Loucy (cell line): ENCODE results near the gene MYO3B.

Source experiments
- H2AFZ ChIP-seq: fragments of 200-600 bp; sonication (generic); 2 replicates; pipeline ENCODE4 v1.6.0; 2016; ENCODE audit warnings: antibody characterized with exemption, mild to moderate bottlenecking, low read length, moderate library complexity
- H3F3A ChIP-seq: fragments of 200-600 bp; 2 replicates; pipeline ENCODE4 v1.6.0; 2016; ENCODE audit warnings: antibody characterized with exemption, low read depth, mild to moderate bottlenecking
- H3K27me3 ChIP-seq: fragments of 200-600 bp; sonication (generic); 2 replicates; pipeline ENCODE4 v1.6.1; 2014; ENCODE audit warnings: low read length, mild to moderate bottlenecking; ENCODE audit not compliant: insufficient read depth, poor library complexity, severe bottlenecking
- H3K36me3 ChIP-seq: fragments of 200-600 bp; sonication (generic); 2 replicates; pipeline ENCODE4 v1.6.1; 2016; ENCODE audit warnings: low read length; ENCODE audit not compliant: insufficient read depth
- H3K4me1 ChIP-seq: fragments of 200-600 bp; sonication (generic); 2 replicates; pipeline ENCODE4 v1.5.1; 2014; ENCODE audit warnings: low read length, mild to moderate bottlenecking; ENCODE audit not compliant: insufficient read depth, poor library complexity, severe bottlenecking
- H3K4me2 ChIP-seq: fragments of 200-600 bp; sonication (generic); 2 replicates; pipeline ENCODE4 v1.6.0; 2014; ENCODE audit warnings: antibody characterized with exemption, low read length, low read depth, mild to moderate bottlenecking; ENCODE audit not compliant: poor library complexity, severe bottlenecking
- H3K4me3 ChIP-seq: fragments of 200-600 bp; sonication (generic); 2 replicates; pipeline ENCODE4 v1.5.1; 2014; ENCODE audit warnings: low read length, mild to moderate bottlenecking, mixed read lengths; ENCODE audit not compliant: poor library complexity, severe bottlenecking
- H3K79me2 ChIP-seq: fragments of 200-600 bp; sonication (generic); 2 replicates; pipeline ENCODE4 v1.6.1; 2014; ENCODE audit warnings: low read length; ENCODE audit not compliant: insufficient read depth
- H3K9ac ChIP-seq: fragments of 200-600 bp; sonication (generic); 2 replicates; pipeline ENCODE4 v1.6.0; 2014; ENCODE audit warnings: mild to moderate bottlenecking, low read depth, low read length, moderate library complexity; ENCODE audit not compliant: poor library complexity, severe bottlenecking
- H3K9me2 ChIP-seq: fragments of 200-600 bp; sonication (generic); replicated peaks from 2 replicates; pipeline ENCODE4 v1.6.1; 2016; ENCODE audit warnings: low read depth, low read length, mixed read lengths
- H3K9me3 ChIP-seq: fragments of 200-600 bp; sonication (generic); 2 replicates; pipeline ENCODE4 v1.6.1; 2014; ENCODE audit warnings: mild to moderate bottlenecking, antibody characterized with exemption, low read length, low read depth; ENCODE audit not compliant: insufficient read depth
- H4K20me1 ChIP-seq: fragments of 200-600 bp; sonication (generic); 2 replicates; pipeline ENCODE4 v1.6.0; 2014; ENCODE audit warnings: antibody characterized with exemption, low read length, mild to moderate bottlenecking; ENCODE audit not compliant: insufficient read depth, poor library complexity, severe bottlenecking
- CTCF ChIP-seq: fragments of 200-600 bp; sonication (generic); conservative IDR thresholded peaks from 2 replicates; pipeline ENCODE4 v1.5.1; 2014; ENCODE audit warnings: mild to moderate bottlenecking, antibody characterized with exemption, low read length
- EZH2phosphoT487 ChIP-seq: fragments of 200-600 bp; IDR thresholded peaks from 2 replicates; pipeline ENCODE4 v1.6.1; 2018; ENCODE audit warnings: antibody characterized with exemption, mild to moderate bottlenecking, moderate library complexity, borderline replicate concordance

Gene MYO3B

GRCh38 chr2:170140561-170140960 lies 37.4 kb upstream of the MYO3B start:
- Histone ChIP-seq H3K79me2 (no peaks in the 10 kb centered on the region), H3F3A (0 out of 2 replicates have a peak, but pooled peaks cover 3% of the 10 kb centered on the region), H3K9ac (no peak overlapping the region), H3K27me3 (no peaks in the 10 kb centered on the region), H2AFZ (no peak overlapping the region), H3K4me3 (no peak overlapping the region), H4K20me1 (no peaks in the 10 kb centered on the region), H3K4me1 (peaks cover 52% of the 10 kb centered on the region), H3K9me2 (no peaks in the 10 kb centered on the region), H3K9me3 (no peaks in the 10 kb centered on the region), H3K36me3 (no peaks in the 10 kb centered on the region), H3K4me2 (no peak overlapping the region)
- TF ChIP-seq CTCF (no peak), EZH2phosphoT487 (no peak)

GRCh38 chr2:170141865-170142264 lies 36.1 kb upstream of the MYO3B start:
- Histone ChIP-seq H3K9me3 (no peaks in the 10 kb centered on the region), H2AFZ (no peak overlapping the region), H3K27me3 (no peaks in the 10 kb centered on the region), H3K79me2 (no peaks in the 10 kb centered on the region), H3F3A (0 out of 2 replicates have a peak, but pooled peaks cover 3% of the 10 kb centered on the region), H3K9ac (no peak overlapping the region), H3K4me1 (peaks cover 49% of the 10 kb centered on the region), H3K36me3 (no peaks in the 10 kb centered on the region), H3K4me2 (no peak overlapping the region), H4K20me1 (no peaks in the 10 kb centered on the region), H3K9me2 (no peaks in the 10 kb centered on the region), H3K4me3 (no peak overlapping the region)
- TF ChIP-seq EZH2phosphoT487, result no peak
- TF ChIP-seq CTCF, result no peak

GRCh38 chr2:170142502-170142901 lies 35.4 kb upstream of the MYO3B start:
- H3K4me2 ChIP-seq, result no peak overlapping the region
- no peaks in the 10 kb centered on the region for H3K79me2 ChIP-seq
- no peak overlapping the region for H2AFZ ChIP-seq
- H4K20me1 ChIP-seq, result no peaks in the 10 kb centered on the region
- no peaks in the 10 kb centered on the region for H3K36me3 ChIP-seq
- H3K27me3 ChIP-seq, result no peaks in the 10 kb centered on the region
- no peaks in the 10 kb centered on the region for H3K9me2 ChIP-seq
- TF ChIP-seq EZH2phosphoT487, result no peak
- no peak overlapping the region for H3K4me3 ChIP-seq
- 0 out of 2 replicates have a peak, but pooled peaks cover 3% of the 10 kb centered on the region for H3F3A ChIP-seq
- H3K4me1 ChIP-seq, result peaks cover 48% of the 10 kb centered on the region
- H3K9ac ChIP-seq, result no peak overlapping the region
- no peaks in the 10 kb centered on the region for H3K9me3 ChIP-seq

GRCh38 chr2:170143045-170143717 lies 34.8 kb upstream of the MYO3B start:
- H3K4me2 ChIP-seq, result no peak overlapping the region
- TF ChIP-seq EZH2phosphoT487, result no peak
- TF ChIP-seq CTCF, result no peak
- H3K36me3 ChIP-seq, result no peaks in the 10 kb centered on the region
- no peak overlapping the region for H3K9ac ChIP-seq
- H3K4me1 ChIP-seq, result peaks cover 41% of the 10 kb centered on the region
- no peaks in the 10 kb centered on the region for H3K79me2 ChIP-seq
- no peaks in the 10 kb centered on the region for H3K9me3 ChIP-seq
- no peaks in the 10 kb centered on the region for H3K27me3 ChIP-seq
- H3F3A ChIP-seq, result 0 out of 2 replicates have a peak, but pooled peaks cover 3% of the 10 kb centered on the region
- no peak overlapping the region for H3K4me3 ChIP-seq
- H4K20me1 ChIP-seq, result no peaks in the 10 kb centered on the region
- no peaks in the 10 kb centered on the region for H3K9me2 ChIP-seq
- H2AFZ ChIP-seq, result no peak overlapping the region
